HepG2 (cell line): Measurements from ENCODE around the gene MAPK11. TPM values are rescaled to one million over a fixed set of nuclear protein-coding genes. Genes with fewer than 3 reads are reported as not detected.

Experiments
- ATF1 ChIP-seq: IDR thresholded peaks from 2 replicates; pipeline ENCODE4 v1.6.1; 2016; ENCODE audit warnings: mild to moderate bottlenecking, control low read depth
- ATM ChIP-seq: fragments of 450-650 bp; IDR thresholded peaks from 2 replicates; pipeline ENCODE4 v1.7.1; 2017; ENCODE audit warnings: mild to moderate bottlenecking, borderline replicate concordance
- FOXO1 ChIP-seq: sonication (generic); formaldehyde crosslinking; IDR thresholded peaks from 2 replicates; pipeline ENCODE4 v1.4.0; 2020; ENCODE audit warnings: missing genetic modification reagents
- HDAC2 ChIP-seq: sonication (generic); formaldehyde crosslinking; IDR thresholded peaks from 2 replicates; pipeline ENCODE4 v1.4.0; 2020; ENCODE audit warnings: missing genetic modification reagents
- NFE2L1 ChIP-seq: sonication (generic); formaldehyde crosslinking; IDR thresholded peaks from 2 replicates; pipeline ENCODE4 v1.4.0; 2020; ENCODE audit warnings: missing genetic modification reagents, mild to moderate bottlenecking, borderline replicate concordance
- PAF1 ChIP-seq: IDR thresholded peaks from 2 replicates; pipeline ENCODE4 v1.6.1; 2016; ENCODE audit warnings: missing genetic modification reagents, missing compliant biosample characterization
- REPIN1 ChIP-seq: sonication (generic); formaldehyde crosslinking; IDR thresholded peaks from 2 replicates; pipeline ENCODE4 v1.8.0; 2022; ENCODE audit warnings: missing genetic modification reagents, low read depth, mild to moderate bottlenecking, borderline replicate concordance
- RFX3 ChIP-seq: IDR thresholded peaks from 2 replicates; pipeline ENCODE4 v1.6.1; 2016; ENCODE audit warnings: missing biosample characterization, missing genetic modification reagents
- SALL2 ChIP-seq: sonication (generic); formaldehyde crosslinking; IDR thresholded peaks from 2 replicates; pipeline ENCODE4 v1.8.1; 2023; ENCODE audit warnings: mild to moderate bottlenecking, missing genetic modification reagents, inconsistent platforms
- SAP130 ChIP-seq: IDR thresholded peaks from 2 replicates; pipeline ENCODE4 v1.6.1; 2016; ENCODE audit warnings: low read depth
- SRY ChIP-seq: sonication (generic); formaldehyde crosslinking; IDR thresholded peaks from 2 replicates; pipeline ENCODE4 v1.8.0; 2022; ENCODE audit warnings: mild to moderate bottlenecking, missing genetic modification reagents
- TGIF2 ChIP-seq: IDR thresholded peaks from 2 replicates; pipeline ENCODE4 v1.6.1; 2016; ENCODE audit warnings: control low read depth, missing compliant biosample characterization
- ZNF251 ChIP-seq: sonication (generic); formaldehyde crosslinking; IDR thresholded peaks from 2 replicates; pipeline ENCODE4 v1.9.0; 2021; ENCODE audit warnings: mild to moderate bottlenecking, missing genetic modification reagents
- ZNF562 ChIP-seq: sonication (generic); formaldehyde crosslinking; IDR thresholded peaks from 2 replicates; pipeline ENCODE4 v1.8.0; 2022; ENCODE audit warnings: missing genetic modification reagents, borderline replicate concordance
- ZNF816 ChIP-seq: sonication (generic); formaldehyde crosslinking; IDR thresholded peaks from 2 replicates; pipeline ENCODE4 v1.8.0; 2022; ENCODE audit warnings: missing genetic modification reagents, mild to moderate bottlenecking, borderline replicate concordance
- polyA plus RNA-seq, 8 experiments: library from polyadenylated mRNA; depleted of rRNA in 3 of 8; stranded (reverse) in 7 of 8; unstranded in 1 of 8; fragments of >200 nt; fragmentation: Illumina TruSeq in 4 of 8; extraction: Trizol in 4 of 8; gene quantifications; 2 replicates each; pipeline versions ENCODE4 v1.2.1 to v1.2.3, GENCODE V29; 2011 to 2016; ENCODE audit warnings: low read depth in 4 of 8, missing spikeins in 1 of 8, mixed read lengths in 1 of 8; ENCODE audit not compliant: insufficient read depth in 1 of 8
- total RNA-seq, 5 experiments: library from RNA; depleted of rRNA; stranded (reverse); fragments of >200 nt; fragmentation: Illumina TruSeq; extraction: Trizol; gene quantifications; 2 replicates each; pipeline ENCODE4 v1.2.3, GENCODE V29; 2016; ENCODE audit warnings: low read depth in 1 of 5
- TF ChIP-seq, protein P1 (sequence below): sonication (generic); formaldehyde crosslinking; IDR thresholded peaks from 2 replicates; pipeline ENCODE4 v1.4.0; 2020; ENCODE audit warnings: missing genetic modification reagents, mild to moderate bottlenecking, borderline replicate concordance
- TF ChIP-seq, protein P2 (sequence below): sonication (generic); formaldehyde crosslinking; IDR thresholded peaks from 2 replicates; pipeline ENCODE4 v1.5.0; 2020; ENCODE audit warnings: missing genetic modification reagents
- TF ChIP-seq, protein P3 (sequence below): sonication (generic); formaldehyde crosslinking; IDR thresholded peaks from 2 replicates; pipeline ENCODE4 v1.5.0; 2020; ENCODE audit warnings: missing genetic modification reagents
- TF ChIP-seq, protein P4 (sequence below): sonication (generic); formaldehyde crosslinking; conservative IDR thresholded peaks from 2 replicates; pipeline ENCODE4 v1.8.0; 2022; ENCODE audit warnings: low read depth, missing genetic modification reagents
- TF ChIP-seq, protein P5 (sequence below), 2 experiments: fragments of 450-650 bp in 1 of 2; sonication (generic) in 1 of 2; formaldehyde crosslinking; IDR thresholded peaks; 2 replicates each; pipeline versions ENCODE4 v1.5.0 to v1.8.0; 2020 to 2022; ENCODE audit warnings: mild to moderate bottlenecking in 1 of 2, missing genetic modification reagents in 1 of 2

MAPK11 gene
- total and polyA plus RNA-seq, 2 of the 13 experiments (the other 11 are each of a cell fraction or from before 2014, with no cell fraction given), result 0.15 to 0.17 TPM

DNA sequence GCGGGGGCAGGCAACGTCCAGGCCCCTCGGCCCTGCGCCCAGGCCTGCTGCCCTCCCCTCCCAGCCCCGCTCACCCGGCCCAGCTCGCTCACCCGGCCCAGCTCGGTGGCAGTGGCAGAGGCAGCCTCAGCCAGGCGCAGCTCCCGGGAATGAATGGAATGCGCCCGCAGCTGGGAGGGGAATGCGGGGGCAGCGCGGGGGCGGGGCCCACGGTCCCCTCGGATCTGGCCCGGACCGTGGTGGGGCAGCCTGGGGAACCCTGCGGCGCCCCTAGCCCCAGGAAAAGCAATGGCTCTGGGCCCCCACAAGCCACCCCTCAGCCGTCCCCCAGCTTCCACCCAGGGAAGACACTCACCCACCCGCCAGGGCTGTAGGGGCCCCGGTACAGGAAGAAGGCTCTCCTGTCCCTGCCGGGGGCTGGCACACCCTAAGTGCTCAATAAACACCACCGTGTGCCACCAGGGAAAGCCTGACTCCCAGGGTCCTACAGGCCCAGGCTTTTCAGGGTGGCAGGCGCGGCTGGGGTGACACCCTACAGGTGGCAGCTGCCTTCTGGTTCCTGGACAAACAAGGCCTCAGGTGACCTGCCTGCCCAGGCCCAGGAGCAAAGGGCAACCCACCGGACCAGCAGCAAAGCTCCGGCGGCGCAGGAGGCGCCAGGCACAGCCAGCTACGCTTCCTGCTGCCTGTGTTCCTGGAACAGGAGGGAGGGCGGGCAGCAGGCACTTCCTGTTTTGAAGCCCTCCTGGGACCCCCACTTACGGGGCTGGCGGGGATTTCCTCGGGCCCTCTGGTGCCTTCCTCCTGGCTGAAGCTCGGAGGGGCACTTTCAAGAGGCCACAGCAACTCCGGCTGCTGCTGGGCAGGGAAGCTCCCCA is 23.5 kb upstream of the MAPK11 start (continued):
- TF ChIP-seq SALL2 (CRISPR knock-in tag), result peak; percentile 94
- no peak for TF ChIP-seq ATM
- TF ChIP-seq SRY, result 0 out of 2 replicates have a peak, but pooled peaks have one; percentile 37
- no peak for TF ChIP-seq PAF1 (CRISPR knock-in tag)
- TF ChIP-seq, protein P1, sequence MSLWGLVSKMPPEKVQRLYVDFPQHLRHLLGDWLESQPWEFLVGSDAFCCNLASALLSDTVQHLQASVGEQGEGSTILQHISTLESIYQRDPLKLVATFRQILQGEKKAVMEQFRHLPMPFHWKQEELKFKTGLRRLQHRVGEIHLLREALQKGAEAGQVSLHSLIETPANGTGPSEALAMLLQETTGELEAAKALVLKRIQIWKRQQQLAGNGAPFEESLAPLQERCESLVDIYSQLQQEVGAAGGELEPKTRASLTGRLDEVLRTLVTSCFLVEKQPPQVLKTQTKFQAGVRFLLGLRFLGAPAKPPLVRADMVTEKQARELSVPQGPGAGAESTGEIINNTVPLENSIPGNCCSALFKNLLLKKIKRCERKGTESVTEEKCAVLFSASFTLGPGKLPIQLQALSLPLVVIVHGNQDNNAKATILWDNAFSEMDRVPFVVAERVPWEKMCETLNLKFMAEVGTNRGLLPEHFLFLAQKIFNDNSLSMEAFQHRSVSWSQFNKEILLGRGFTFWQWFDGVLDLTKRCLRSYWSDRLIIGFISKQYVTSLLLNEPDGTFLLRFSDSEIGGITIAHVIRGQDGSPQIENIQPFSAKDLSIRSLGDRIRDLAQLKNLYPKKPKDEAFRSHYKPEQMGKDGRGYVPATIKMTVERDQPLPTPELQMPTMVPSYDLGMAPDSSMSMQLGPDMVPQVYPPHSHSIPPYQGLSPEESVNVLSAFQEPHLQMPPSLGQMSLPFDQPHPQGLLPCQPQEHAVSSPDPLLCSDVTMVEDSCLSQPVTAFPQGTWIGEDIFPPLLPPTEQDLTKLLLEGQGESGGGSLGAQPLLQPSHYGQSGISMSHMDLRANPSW (CRISPR knock-in tag), result no peak
- 0 out of 2 replicates have a peak, but pooled peaks have one; percentile 70 for TF ChIP-seq TGIF2 (CRISPR knock-in tag)
- TF ChIP-seq, protein P2, sequence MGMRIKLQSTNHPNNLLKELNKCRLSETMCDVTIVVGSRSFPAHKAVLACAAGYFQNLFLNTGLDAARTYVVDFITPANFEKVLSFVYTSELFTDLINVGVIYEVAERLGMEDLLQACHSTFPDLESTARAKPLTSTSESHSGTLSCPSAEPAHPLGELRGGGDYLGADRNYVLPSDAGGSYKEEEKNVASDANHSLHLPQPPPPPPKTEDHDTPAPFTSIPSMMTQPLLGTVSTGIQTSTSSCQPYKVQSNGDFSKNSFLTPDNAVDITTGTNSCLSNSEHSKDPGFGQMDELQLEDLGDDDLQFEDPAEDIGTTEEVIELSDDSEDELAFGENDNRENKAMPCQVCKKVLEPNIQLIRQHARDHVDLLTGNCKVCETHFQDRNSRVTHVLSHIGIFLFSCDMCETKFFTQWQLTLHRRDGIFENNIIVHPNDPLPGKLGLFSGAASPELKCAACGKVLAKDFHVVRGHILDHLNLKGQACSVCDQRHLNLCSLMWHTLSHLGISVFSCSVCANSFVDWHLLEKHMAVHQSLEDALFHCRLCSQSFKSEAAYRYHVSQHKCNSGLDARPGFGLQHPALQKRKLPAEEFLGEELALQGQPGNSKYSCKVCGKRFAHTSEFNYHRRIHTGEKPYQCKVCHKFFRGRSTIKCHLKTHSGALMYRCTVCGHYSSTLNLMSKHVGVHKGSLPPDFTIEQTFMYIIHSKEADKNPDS, result no peak; the same call in 1 of the 2 replicates
- peak; percentile 85 for TF ChIP-seq FOXO1 (CRISPR knock-in tag)
- TF ChIP-seq ZNF562 (CRISPR knock-in tag), result no peak
- peak; percentile 91 for TF ChIP-seq SAP130 (CRISPR knock-in tag)
- no peak for TF ChIP-seq RFX3
- TF ChIP-seq HDAC2 (CRISPR knock-in tag), result peak; percentile 91
- peak; percentile 66; the same call in 1 of the 2 replicates for TF ChIP-seq ZNF816 (CRISPR knock-in tag)
- TF ChIP-seq, protein P3, sequence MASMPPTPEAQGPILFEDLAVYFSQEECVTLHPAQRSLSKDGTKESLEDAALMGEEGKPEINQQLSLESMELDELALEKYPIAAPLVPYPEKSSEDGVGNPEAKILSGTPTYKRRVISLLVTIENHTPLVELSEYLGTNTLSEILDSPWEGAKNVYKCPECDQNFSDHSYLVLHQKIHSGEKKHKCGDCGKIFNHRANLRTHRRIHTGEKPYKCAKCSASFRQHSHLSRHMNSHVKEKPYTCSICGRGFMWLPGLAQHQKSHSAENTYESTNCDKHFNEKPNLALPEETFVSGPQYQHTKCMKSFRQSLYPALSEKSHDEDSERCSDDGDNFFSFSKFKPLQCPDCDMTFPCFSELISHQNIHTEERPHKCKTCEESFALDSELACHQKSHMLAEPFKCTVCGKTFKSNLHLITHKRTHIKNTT (CRISPR knock-in tag), result no peak
- TF ChIP-seq ZNF251 (CRISPR knock-in tag), result no peak
- 0 out of 2 replicates have a peak, but pooled peaks have one; percentile 49 for TF ChIP-seq REPIN1 (CRISPR knock-in tag)
- no peak for TF ChIP-seq NFE2L1 (CRISPR knock-in tag)
- no peak for TF ChIP-seq ATF1 (CRISPR knock-in tag)
- TF ChIP-seq, protein P4, sequence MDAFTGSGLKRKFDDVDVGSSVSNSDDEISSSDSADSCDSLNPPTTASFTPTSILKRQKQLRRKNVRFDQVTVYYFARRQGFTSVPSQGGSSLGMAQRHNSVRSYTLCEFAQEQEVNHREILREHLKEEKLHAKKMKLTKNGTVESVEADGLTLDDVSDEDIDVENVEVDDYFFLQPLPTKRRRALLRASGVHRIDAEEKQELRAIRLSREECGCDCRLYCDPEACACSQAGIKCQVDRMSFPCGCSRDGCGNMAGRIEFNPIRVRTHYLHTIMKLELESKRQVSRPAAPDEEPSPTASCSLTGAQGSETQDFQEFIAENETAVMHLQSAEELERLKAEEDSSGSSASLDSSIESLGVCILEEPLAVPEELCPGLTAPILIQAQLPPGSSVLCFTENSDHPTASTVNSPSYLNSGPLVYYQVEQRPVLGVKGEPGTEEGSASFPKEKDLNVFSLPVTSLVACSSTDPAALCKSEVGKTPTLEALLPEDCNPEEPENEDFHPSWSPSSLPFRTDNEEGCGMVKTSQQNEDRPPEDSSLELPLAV (CRISPR knock-in tag), result no peak
- TF ChIP-seq, protein P5, sequence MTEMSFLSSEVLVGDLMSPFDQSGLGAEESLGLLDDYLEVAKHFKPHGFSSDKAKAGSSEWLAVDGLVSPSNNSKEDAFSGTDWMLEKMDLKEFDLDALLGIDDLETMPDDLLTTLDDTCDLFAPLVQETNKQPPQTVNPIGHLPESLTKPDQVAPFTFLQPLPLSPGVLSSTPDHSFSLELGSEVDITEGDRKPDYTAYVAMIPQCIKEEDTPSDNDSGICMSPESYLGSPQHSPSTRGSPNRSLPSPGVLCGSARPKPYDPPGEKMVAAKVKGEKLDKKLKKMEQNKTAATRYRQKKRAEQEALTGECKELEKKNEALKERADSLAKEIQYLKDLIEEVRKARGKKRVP (CRISPR knock-in tag; IDR thresholded peaks at IDR 0.05), result no peak
